Neuronal stem cell (in vitro differentiated cells): Measurements from ENCODE around the gene GAPDHS.

Experiments
- DNase-seq: peaks from one replicate; pipeline ENCODE4 v3.0.0-alpha.2; 2013; ENCODE audit warnings: low spot score
- H2AFZ ChIP-seq: one replicate; pipeline ENCODE4 v1.6.1; 2013; ENCODE audit warnings: mild to moderate bottlenecking, low read length, inconsistent platforms
- H2AK5ac ChIP-seq: 2 replicates; pipeline ENCODE4 v1.6.1; 2013; ENCODE audit warnings: low read depth, mild to moderate bottlenecking, inconsistent platforms, low read length, moderate library complexity, mixed read lengths
- H2BK120ac ChIP-seq: 2 replicates; pipeline ENCODE4 v1.6.1; 2013; ENCODE audit warnings: low read depth, mild to moderate bottlenecking, inconsistent platforms, low read length, moderate library complexity, mixed read lengths
- H2BK12ac ChIP-seq: one replicate; pipeline ENCODE4 v1.6.1; 2013; ENCODE audit warnings: low read length, inconsistent platforms
- H2BK15ac ChIP-seq: 2 replicates; pipeline ENCODE4 v1.6.1; 2013; ENCODE audit warnings: mild to moderate bottlenecking, low read length, inconsistent platforms, mixed read lengths
- H2BK5ac ChIP-seq: one replicate; pipeline ENCODE4 v1.6.1; 2013; ENCODE audit warnings: inconsistent platforms, mild to moderate bottlenecking, low read length, moderate library complexity
- H3K14ac ChIP-seq: one replicate; pipeline ENCODE4 v1.6.1; 2013; ENCODE audit warnings: low read length, inconsistent platforms
- H3K18ac ChIP-seq: 2 replicates; pipeline ENCODE4 v1.6.1; 2013; ENCODE audit warnings: low read length, inconsistent platforms
- H3K23ac ChIP-seq: 2 replicates; pipeline ENCODE4 v1.6.1; 2013; ENCODE audit warnings: low read depth, mild to moderate bottlenecking, mixed read lengths, low read length, inconsistent platforms; ENCODE audit not compliant: poor library complexity
- H3K27ac ChIP-seq: replicated peaks from 3 replicates; pipeline ENCODE4 v1.5.1; 2013; ENCODE audit warnings: low read length, inconsistent platforms
- H3K27me3 ChIP-seq, 3 experiments: 2 replicates each; pipeline ENCODE4 v1.6.1; 2013; ENCODE audit warnings: low read length in 3 of 3, mild to moderate bottlenecking in 2 of 3, inconsistent platforms in 1 of 3, low read depth in 1 of 3, mixed read lengths in 1 of 3, moderate library complexity in 1 of 3; ENCODE audit not compliant: control insufficient read depth in 3 of 3, insufficient read depth in 3 of 3
- H3K36me3 ChIP-seq, 2 donors: replicated peaks in 1 of 2; 2 replicates each; pipeline ENCODE4 v1.6.1; 2013; ENCODE audit warnings: low read length in 2 of 2; ENCODE audit not compliant: control insufficient read depth in 2 of 2, insufficient read depth in 2 of 2
- H3K4ac ChIP-seq: 2 replicates; pipeline ENCODE4 v1.6.1; 2013; ENCODE audit warnings: inconsistent platforms, mild to moderate bottlenecking, low read length, moderate library complexity
- H3K4me1 ChIP-seq, 2 donors: 1 replicate in 1 of 2; 2 replicates in 1 of 2; pipeline ENCODE4 v1.6.1; 2013; ENCODE audit warnings: low read length in 2 of 2, low read depth in 1 of 2; ENCODE audit not compliant: control insufficient read depth in 2 of 2, insufficient read depth in 1 of 2
- H3K4me2 ChIP-seq: one replicate; pipeline ENCODE4 v1.6.1; 2013; ENCODE audit warnings: mild to moderate bottlenecking, low read length, inconsistent platforms; ENCODE audit not compliant: insufficient read depth, poor library complexity, severe bottlenecking
- H3K4me3 ChIP-seq, 2 donors: 2 replicates each; pipeline ENCODE4 v1.5.1; 2013; ENCODE audit warnings: low read length in 2 of 2, mild to moderate bottlenecking in 2 of 2, inconsistent platforms in 1 of 2, moderate library complexity in 1 of 2
- H3K79me1 ChIP-seq: one replicate; pipeline ENCODE4 v1.6.1; 2013; ENCODE audit warnings: low read depth, mild to moderate bottlenecking, inconsistent platforms, low read length, moderate library complexity
- H3K9ac ChIP-seq: one replicate; pipeline ENCODE4 v1.6.1; 2013; ENCODE audit warnings: mild to moderate bottlenecking, low read depth, low read length, inconsistent platforms; ENCODE audit not compliant: poor library complexity
- H3K9me3 ChIP-seq, 2 donors: replicated peaks in 1 of 2; 2 replicates each; pipeline versions ENCODE3 to v1.6.1; 2013; ENCODE audit warnings: low read length in 2 of 2, mild to moderate bottlenecking in 2 of 2, inconsistent platforms in 1 of 2, low read depth in 1 of 2, mixed read lengths in 1 of 2, moderate library complexity in 1 of 2; ENCODE audit not compliant: control insufficient read depth in 2 of 2, insufficient read depth in 1 of 2
- H4K8ac ChIP-seq: one replicate; pipeline ENCODE4 v1.6.1; 2013; ENCODE audit warnings: low read depth, mild to moderate bottlenecking, inconsistent platforms, low read length, moderate library complexity
- H4K91ac ChIP-seq: one replicate; pipeline ENCODE4 v1.6.1; 2013; ENCODE audit warnings: low read length, low read depth, mild to moderate bottlenecking, inconsistent platforms; ENCODE audit not compliant: poor library complexity
- WGBS, 2 donors: extraction: QIAGEN DNeasy Blood & Tissue Kit; methylation state at CpG; one replicate each; pipeline ENCODE4 v1.1.7; 2013; ENCODE audit warnings: missing lambda C conversion rate in 2 of 2, mixed read lengths in 1 of 2; ENCODE audit not compliant: insufficient read length in 2 of 2, insufficient replicate concordance in 1 of 2; ENCODE audit errors: extremely low coverage in 2 of 2; 5-methylcytosine and 5-hydroxymethylcytosine counted together

Gene GAPDHS

DNA sequence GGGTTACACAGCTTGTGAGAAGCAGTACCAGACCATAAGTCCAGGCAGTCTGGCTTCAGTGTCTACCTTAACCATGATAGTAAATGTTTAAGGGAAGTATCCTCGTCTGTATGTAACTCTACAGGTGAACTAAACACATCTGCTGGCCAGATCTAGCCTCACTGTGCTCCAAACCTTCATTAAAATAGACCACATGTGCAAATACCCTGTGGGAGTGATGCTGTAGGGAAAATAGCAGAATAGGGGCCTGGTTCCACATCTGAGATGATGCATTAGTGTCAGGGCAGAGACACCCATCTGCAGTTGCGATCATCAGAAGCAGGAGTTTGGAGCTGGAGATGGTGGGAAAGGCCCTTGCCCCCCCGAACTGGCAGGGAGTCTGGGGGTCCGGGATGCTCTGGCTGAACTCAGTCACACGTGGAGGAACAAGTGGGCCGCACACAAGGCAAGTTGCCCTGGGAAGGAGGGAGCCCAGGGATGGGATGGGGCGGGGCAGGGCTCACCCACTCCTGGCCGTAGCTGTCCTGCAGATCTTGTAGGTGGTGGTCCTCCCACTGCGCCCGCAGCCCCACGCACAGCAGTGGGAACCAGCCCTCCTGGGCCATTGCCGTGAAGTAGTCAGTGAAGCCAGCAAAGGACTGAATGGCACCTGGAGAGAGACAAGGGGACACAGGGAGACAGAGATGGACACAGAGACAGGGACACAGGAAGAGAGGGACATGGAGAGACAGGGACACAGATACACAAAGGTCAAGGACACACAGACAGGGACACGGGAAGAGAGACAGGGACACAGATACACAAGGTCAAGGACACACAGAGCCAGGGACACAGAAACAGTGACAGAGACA is 19.5 kb downstream of the GAPDHS start:
- no peak for DNase-seq
- Histone ChIP-seq H3K4me3 (no peak overlapping the region), H3K23ac (peak overlapping the region; percentile 17), H3K4ac (no peak overlapping the region), H2AK5ac (no peak overlapping the region), H2AFZ (no peak overlapping the region), H3K9me3 (no peaks in the 10 kb centered on the region), H2BK15ac (no peak overlapping the region), H3K27ac (no peak overlapping the region), H3K9ac (peak overlapping the region; percentile 24), H3K36me3 (peaks cover 12 to 16% of the 10 kb centered on the region in 2 donors), H2BK120ac (no peak overlapping the region), H3K27me3 (peaks cover 0 to 29% (median 9%) of the 10 kb centered on the region in 3 experiments), H4K8ac (no peak overlapping the region), H4K91ac (peak overlapping the region; percentile 46), H2BK12ac (no peak overlapping the region), H3K4me1 (no peaks in the 10 kb centered on the region), H3K4me2 (no peak overlapping the region), H3K79me1 (no peaks in the 10 kb centered on the region), H3K14ac (peak overlapping the region; percentile 66), H3K18ac (no peak overlapping the region), H2BK5ac (no peak overlapping the region)
- no CpG with 5 or more reads among the region's 13 CpGs for WGBS, 2 donors

DNA sequence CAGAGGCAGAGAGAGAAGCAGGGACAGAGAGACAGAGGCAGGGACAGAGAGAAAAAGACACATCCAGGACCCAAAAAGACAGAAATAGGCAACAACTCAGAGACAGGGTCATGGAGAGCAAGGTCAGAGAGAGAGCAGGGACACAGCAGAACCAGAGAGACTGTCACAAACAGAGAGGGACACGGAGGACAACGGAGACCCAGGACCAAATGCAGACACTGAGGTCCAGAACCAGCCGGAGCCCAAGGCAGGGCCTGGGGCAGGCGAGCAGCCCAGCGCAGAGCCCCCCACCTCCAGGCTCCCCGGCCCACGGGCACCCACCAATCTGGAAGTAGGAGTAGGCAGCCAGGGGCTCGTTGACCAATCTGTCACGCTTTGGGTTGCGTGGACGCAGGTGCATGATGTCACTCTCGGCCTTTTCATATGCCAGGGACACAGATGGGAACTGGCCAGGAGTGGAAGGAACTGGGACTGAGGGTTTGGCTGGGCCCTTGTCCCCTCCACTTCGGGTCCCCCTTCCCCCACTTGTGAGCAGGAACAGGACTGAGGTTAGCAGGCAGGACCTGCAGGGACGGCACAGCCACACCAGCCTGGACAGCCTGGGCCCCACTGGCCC is 20.2 kb downstream of the GAPDHS start:
- Histone ChIP-seq H3K4me2 (no peak overlapping the region), H3K9me3 (no peaks in the 10 kb centered on the region), H3K23ac (peak overlapping the region; percentile 17), H2BK12ac (no peak overlapping the region), H2AFZ (no peak overlapping the region), H2BK15ac (no peak overlapping the region), H3K79me1 (no peaks in the 10 kb centered on the region), H4K91ac (no peak overlapping the region), H3K4me3 (no peak overlapping the region), H2AK5ac (no peak overlapping the region), H2BK5ac (no peak overlapping the region), H3K27me3 (peaks cover 0 to 34% (median 12%) of the 10 kb centered on the region in 3 experiments), H3K18ac (no peak overlapping the region), H3K4ac (no peak overlapping the region), H3K27ac (no peak overlapping the region), H3K14ac (no peak overlapping the region), H4K8ac (no peak overlapping the region), H3K9ac (peak overlapping the region; percentile 25), H3K4me1 (peaks cover 0 to 3% of the 10 kb centered on the region in 2 donors), H3K36me3 (peaks cover 8% of the 10 kb centered on the region in 2 donors), H2BK120ac (no peak overlapping the region)
- DNase-seq: no peak
- no CpG with 5 or more reads among the region's 14 CpGs for WGBS, 2 donors

DNA sequence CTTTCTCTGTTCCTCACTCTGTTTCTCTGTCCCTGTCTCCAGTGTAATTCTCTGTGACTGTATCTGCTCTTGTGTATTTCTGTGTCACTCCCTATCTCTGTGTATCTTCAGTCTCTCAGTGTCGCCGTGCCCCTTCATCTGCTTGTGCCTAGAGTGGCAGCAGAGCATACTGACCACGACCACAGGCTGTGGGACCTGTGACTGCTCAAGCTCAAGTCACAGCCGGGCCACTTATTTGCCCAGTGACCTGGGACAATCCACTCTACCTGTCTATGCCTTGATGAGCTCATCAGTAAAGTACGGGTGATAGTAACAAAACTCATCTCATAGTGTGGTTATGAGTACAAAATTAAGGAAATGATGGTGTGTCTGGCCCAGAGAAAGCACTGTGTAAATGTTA is 20.8 kb downstream of the GAPDHS start:
- H2AK5ac ChIP-seq: no peak overlapping the region
- H2BK12ac ChIP-seq: no peak overlapping the region
- no peak overlapping the region for H4K91ac ChIP-seq
- peaks cover 0 to 3% of the 10 kb centered on the region in 2 donors for H3K4me1 ChIP-seq
- H3K4me2 ChIP-seq: no peak overlapping the region
- H3K9me3 ChIP-seq: peaks cover 0 to 3% of the 10 kb centered on the region in 2 donors
- H3K27ac ChIP-seq: no peak overlapping the region
- H3K23ac ChIP-seq: no peak overlapping the region
- WGBS, 2 donors: no CpG with 5 or more reads among the region's 5 CpGs
- H3K9ac ChIP-seq: peak overlapping the region; percentile 25
- no peak overlapping the region for H3K14ac ChIP-seq
- no peaks in the 10 kb centered on the region for H3K79me1 ChIP-seq
- peaks cover 7 to 8% of the 10 kb centered on the region in 2 donors for H3K36me3 ChIP-seq
- H3K18ac ChIP-seq: no peak overlapping the region
- H2AFZ ChIP-seq: no peak overlapping the region
- H2BK15ac ChIP-seq: no peak overlapping the region
- H2BK120ac ChIP-seq: no peak overlapping the region
- H3K4me3 ChIP-seq: no peak overlapping the region
- no peak overlapping the region for H2BK5ac ChIP-seq
- H3K27me3 ChIP-seq: peaks cover 0 to 40% (median 18%) of the 10 kb centered on the region in 3 experiments
- no peak for DNase-seq
- H3K4ac ChIP-seq: no peak overlapping the region
- H4K8ac ChIP-seq: no peak overlapping the region
